PC-3 (cell line): ENCODE results near the gene FAM163B. TPM values are rescaled to one million over a fixed set of nuclear protein-coding genes. Genes with fewer than 3 reads are reported as not detected.

Experiments used
- ATAC-seq: fragments of 200-7000 bp; cut with Tn5 transposase; 2 replicates; pipeline ENCODE4 v1.9.1; 2020; ENCODE audit warnings: mild to moderate bottlenecking, moderate library complexity
- BruUV-seq: library from RNA; stranded (reverse); fragments of 400-500 nt; replicated peaks from 2 replicates; lab custom pipeline; 2021; lab: Mats Ljungman, UMichigan
- CTCF ChIA-PET: fragments of 300-600 bp; sonication (Branson Sonifier 250); formaldehyde crosslinking; loops from one replicate; lab custom pipeline; 2022; ENCODE audit warnings: antibody characterized with exemption; lab: Charles Lee
- POLR2A ChIA-PET: fragments of 300-600 bp; sonication (Branson Sonifier 250); formaldehyde crosslinking; loops from one replicate; lab custom pipeline; 2022; ENCODE audit warnings: antibody characterized with exemption; ENCODE audit not compliant: unreplicated experiment; lab: Charles Lee
- DNase-seq: peaks from one replicate; pipeline ENCODE4 v3.0.0-alpha.2; 2015
- H2AFZ ChIP-seq: fragments of 300-600 bp; sonication (generic); 2 replicates; pipeline ENCODE4 v1.6.0; 2016; ENCODE audit warnings: antibody characterized with exemption, low read length
- H3F3A ChIP-seq: fragments of 300-600 bp; sonication (generic); one replicate; pipeline ENCODE4 v1.6.0; 2017; ENCODE audit warnings: antibody characterized with exemption, low read length, control low read depth, mild to moderate bottlenecking; ENCODE audit not compliant: unreplicated experiment
- H3K27ac ChIP-seq: fragments of 300-600 bp; sonication (generic); 2 replicates; pipeline ENCODE4 v1.5.1; 2016; ENCODE audit warnings: mild to moderate bottlenecking, low read length
- H3K27me3 ChIP-seq: fragments of 300-600 bp; sonication (generic); 2 replicates; pipeline ENCODE4 v1.6.1; 2016; ENCODE audit warnings: low read length, mixed read lengths
- H3K36me3 ChIP-seq: fragments of 300-600 bp; sonication (generic); 2 replicates; pipeline ENCODE4 v1.6.1; 2016; ENCODE audit warnings: low read depth, mixed run types, low read length, mixed read lengths
- H3K4me1 ChIP-seq: fragments of 300-600 bp; sonication (generic); 2 replicates; pipeline ENCODE4 v1.5.1; 2016; ENCODE audit warnings: low read length; ENCODE audit not compliant: insufficient read depth
- H3K4me2 ChIP-seq: fragments of 300-600 bp; sonication (generic); 2 replicates; pipeline ENCODE4 v1.6.0; 2016; ENCODE audit warnings: low read length
- H3K4me3 ChIP-seq: fragments of 300-600 bp; sonication (generic); 2 replicates; pipeline ENCODE4 v1.5.1; 2016; ENCODE audit warnings: mild to moderate bottlenecking, low read length, mixed read lengths
- H3K79me2 ChIP-seq: fragments of 300-600 bp; sonication (generic); 2 replicates; pipeline ENCODE4 v1.6.1; 2017; ENCODE audit warnings: low read length, mixed read lengths
- H3K9ac ChIP-seq: fragments of 300-600 bp; sonication (generic); 2 replicates; pipeline ENCODE4 v1.6.0; 2016; ENCODE audit warnings: mild to moderate bottlenecking, low read length
- H3K9me2 ChIP-seq: fragments of 300-600 bp; sonication (generic); replicated peaks from 2 replicates; pipeline ENCODE4 v1.6.1; 2016; ENCODE audit warnings: mixed run types, low read length, mixed read lengths
- H3K9me3 ChIP-seq: fragments of 300-600 bp; sonication (generic); 2 replicates; pipeline ENCODE4 v1.6.1; 2016; ENCODE audit warnings: low read length, mixed read lengths
- H4K20me1 ChIP-seq: fragments of 300-600 bp; sonication (generic); 2 replicates; pipeline ENCODE4 v1.6.1; 2016; ENCODE audit warnings: low read length, mixed read lengths
- EZH2 ChIP-seq: fragments of 300-600 bp; sonication (generic); IDR thresholded peaks from one replicate; pipeline ENCODE4 v1.6.1; 2017; ENCODE audit warnings: antibody characterized with exemption, mild to moderate bottlenecking, low read length; ENCODE audit not compliant: unreplicated experiment
- EZH2phosphoT487 ChIP-seq: fragments of 300-600 bp; sonication (generic); IDR thresholded peaks from 2 replicates; pipeline ENCODE4 v1.6.1; 2018; ENCODE audit warnings: mild to moderate bottlenecking, antibody characterized with exemption, low read length, borderline replicate concordance
- intact Hi-C: fragments of 100-400 bp; cut with micrococcal nuclease; formaldehyde crosslinking; loops from 2 replicates; pipeline ENCODE4 v1.9.0; 2023
- total RNA-seq: library from RNA; depleted of rRNA; stranded (reverse); fragments of >200 nt; gene quantifications from 2 replicates; pipeline ENCODE4 v1.2.3, GENCODE V29; 2014
- TF ChIP-seq, protein P1 (sequence below): fragments of 300-600 bp; sonication (generic); conservative IDR thresholded peaks from 2 replicates; pipeline ENCODE4 v1.5.1; 2017; ENCODE audit warnings: antibody characterized with exemption, low read depth, mild to moderate bottlenecking, low read length

FAM163B gene
- total RNA-seq, 1 experiment from 2014 or later = not detected

DNA sequence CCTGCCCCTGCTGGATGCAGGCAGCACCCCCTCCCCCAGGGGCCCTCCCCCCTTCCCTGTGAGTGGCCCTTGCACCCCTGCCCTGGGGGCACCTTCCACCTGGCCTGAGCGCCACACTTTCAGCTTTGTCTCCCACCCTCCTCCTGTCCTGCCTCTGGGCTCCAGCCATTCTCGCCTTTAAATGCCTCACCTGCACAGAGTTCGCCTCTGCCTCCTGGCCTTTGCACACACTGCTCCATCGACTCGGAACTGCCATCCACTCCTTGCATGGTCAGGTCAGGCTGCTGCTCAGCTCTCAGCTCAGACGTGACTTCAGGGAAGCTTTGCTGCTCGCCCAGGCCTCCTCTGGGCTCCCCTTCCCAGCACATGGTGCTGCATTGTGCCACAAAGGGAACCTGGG, 10.2 kb downstream of the FAM163B start:
- Histone ChIP-seq H3K4me3 (no peak overlapping the region), H3K27ac (no peak overlapping the region), H3K4me2 (no peak overlapping the region), H3K9ac (no peak overlapping the region), H3K9me3 (0 out of 2 replicates have a peak, but pooled peaks cover 5% of the 10 kb centered on the region), H3K4me1 (no peaks in the 10 kb centered on the region), H3K9me2 (no peaks in the 10 kb centered on the region), H3F3A (no peaks in the 10 kb centered on the region), H3K79me2 (no peaks in the 10 kb centered on the region), H2AFZ (no peak overlapping the region), H3K27me3 (no peaks in the 10 kb centered on the region), H4K20me1 (no peaks in the 10 kb centered on the region), H3K36me3 (no peaks in the 10 kb centered on the region)
- CTCF ChIA-PET = no interaction called here
- intact Hi-C loops = no loop called here
- BruUV-seq = no TSS peak
- TF ChIP-seq EZH2phosphoT487 = no peak
- no peak for TF ChIP-seq EZH2
- TF ChIP-seq, protein P1, sequence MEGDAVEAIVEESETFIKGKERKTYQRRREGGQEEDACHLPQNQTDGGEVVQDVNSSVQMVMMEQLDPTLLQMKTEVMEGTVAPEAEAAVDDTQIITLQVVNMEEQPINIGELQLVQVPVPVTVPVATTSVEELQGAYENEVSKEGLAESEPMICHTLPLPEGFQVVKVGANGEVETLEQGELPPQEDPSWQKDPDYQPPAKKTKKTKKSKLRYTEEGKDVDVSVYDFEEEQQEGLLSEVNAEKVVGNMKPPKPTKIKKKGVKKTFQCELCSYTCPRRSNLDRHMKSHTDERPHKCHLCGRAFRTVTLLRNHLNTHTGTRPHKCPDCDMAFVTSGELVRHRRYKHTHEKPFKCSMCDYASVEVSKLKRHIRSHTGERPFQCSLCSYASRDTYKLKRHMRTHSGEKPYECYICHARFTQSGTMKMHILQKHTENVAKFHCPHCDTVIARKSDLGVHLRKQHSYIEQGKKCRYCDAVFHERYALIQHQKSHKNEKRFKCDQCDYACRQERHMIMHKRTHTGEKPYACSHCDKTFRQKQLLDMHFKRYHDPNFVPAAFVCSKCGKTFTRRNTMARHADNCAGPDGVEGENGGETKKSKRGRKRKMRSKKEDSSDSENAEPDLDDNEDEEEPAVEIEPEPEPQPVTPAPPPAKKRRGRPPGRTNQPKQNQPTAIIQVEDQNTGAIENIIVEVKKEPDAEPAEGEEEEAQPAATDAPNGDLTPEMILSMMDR = no peak
- ATAC-seq = no peak
- no peak for DNase-seq
- POLR2A ChIA-PET = no interaction called here

DNA sequence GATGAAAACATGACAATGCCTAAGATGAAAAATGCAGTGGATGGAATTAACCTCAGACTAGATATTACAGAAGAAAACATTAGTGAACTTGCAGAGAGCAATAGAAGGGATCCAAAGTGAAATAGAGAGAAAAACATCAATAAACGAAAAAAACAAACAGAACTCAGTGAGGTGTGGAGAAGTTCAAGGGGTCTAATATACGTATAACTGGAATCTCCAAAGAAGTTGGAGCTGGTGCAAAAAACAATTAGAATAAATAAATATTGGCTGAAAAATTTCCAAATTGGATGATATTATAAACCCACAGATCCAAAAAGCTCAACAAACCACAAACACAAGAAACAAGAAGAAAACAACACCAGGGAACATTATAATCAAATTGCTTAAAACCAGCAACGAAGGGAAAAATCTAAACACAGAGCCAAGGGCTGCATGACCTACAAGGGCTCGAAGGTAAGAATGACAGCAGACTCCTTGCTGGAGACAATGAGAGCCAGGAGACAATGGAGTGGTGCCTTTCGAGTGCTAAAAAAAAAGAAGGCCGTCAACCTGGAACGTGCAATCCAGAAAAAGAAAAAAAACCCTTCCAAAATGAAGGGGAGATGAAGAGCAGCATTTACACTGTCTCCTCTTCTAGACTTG, 11.8 kb downstream of the FAM163B start:
- TF ChIP-seq, protein P1 = no peak
- TF ChIP-seq EZH2 (no peak), EZH2phosphoT487 (no peak)
- H3K27me3 ChIP-seq = no peaks in the 10 kb centered on the region
- H3K9me3 ChIP-seq = 0 out of 2 replicates have a peak, but pooled peaks cover 5% of the 10 kb centered on the region
- POLR2A ChIA-PET = no interaction called here
- H3K79me2 ChIP-seq = no peaks in the 10 kb centered on the region
- no peaks in the 10 kb centered on the region for H3K9me2 ChIP-seq
- H3K4me3 ChIP-seq = no peak overlapping the region
- H3K4me1 ChIP-seq = no peaks in the 10 kb centered on the region
- no TSS peak for BruUV-seq
- intact Hi-C loops = no loop called here
- H3K4me2 ChIP-seq = no peak overlapping the region
- no peak overlapping the region for H3K27ac ChIP-seq
- no peaks in the 10 kb centered on the region for H3F3A ChIP-seq
- DNase-seq (no peak), ATAC-seq (no peak)
- no peaks in the 10 kb centered on the region for H4K20me1 ChIP-seq
- H3K36me3 ChIP-seq = no peaks in the 10 kb centered on the region
- H3K9ac ChIP-seq = no peak overlapping the region
- CTCF ChIA-PET = no interaction called here
- H2AFZ ChIP-seq = no peak overlapping the region

DNA sequence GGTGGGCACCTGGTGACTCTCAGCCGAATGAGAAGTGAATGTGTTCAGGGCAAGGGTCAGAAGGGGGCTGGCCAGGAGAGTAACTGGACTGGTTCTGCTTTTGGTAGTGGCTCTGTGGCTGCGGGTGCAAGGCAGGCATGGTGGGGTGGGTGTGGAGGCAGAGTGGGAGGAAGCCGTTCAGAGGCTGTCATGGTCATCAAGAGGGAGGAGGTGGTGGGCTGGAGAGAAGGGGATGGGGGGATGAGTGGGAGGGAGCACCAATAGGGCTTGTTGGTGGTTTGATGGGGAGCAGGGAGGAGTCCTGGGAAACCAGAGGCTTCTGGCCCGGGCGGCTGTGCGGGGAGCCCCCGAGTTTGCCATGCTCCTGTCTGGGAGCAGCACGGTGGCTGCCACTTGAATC, 13.3 kb downstream of the FAM163B start:
- H3K27ac ChIP-seq = no peak overlapping the region
- POLR2A ChIA-PET = no interaction called here
- ATAC-seq (no peak), DNase-seq (no peak)
- H3K4me3 ChIP-seq = no peak overlapping the region
- H3K4me1 ChIP-seq = no peaks in the 10 kb centered on the region
- CTCF ChIA-PET = no interaction called here
- BruUV-seq = no TSS peak
- intact Hi-C loops = no loop called here
- H3K36me3 ChIP-seq = no peaks in the 10 kb centered on the region
- H3K9ac ChIP-seq = no peak overlapping the region
- no peaks in the 10 kb centered on the region for H3F3A ChIP-seq
- H3K79me2 ChIP-seq = no peaks in the 10 kb centered on the region
- no peaks in the 10 kb centered on the region for H3K27me3 ChIP-seq
- no peak overlapping the region for H2AFZ ChIP-seq
- no peaks in the 10 kb centered on the region for H3K9me2 ChIP-seq
- H4K20me1 ChIP-seq = no peaks in the 10 kb centered on the region
- H3K9me3 ChIP-seq = 0 out of 2 replicates have a peak, but pooled peaks cover 5% of the 10 kb centered on the region
- TF ChIP-seq EZH2phosphoT487 (no peak), EZH2 (no peak)
- TF ChIP-seq, protein P1 = no peak
- no peak overlapping the region for H3K4me2 ChIP-seq
